Upper lobe of left lung (tissue), 6 donors: Measurements from ENCODE around the gene C20orf144. TPM values are rescaled to one million over a fixed set of nuclear protein-coding genes. Genes with fewer than 3 reads are reported as not detected.

Experiments used
- ATAC-seq, 2 donors: fragments of 200-7000 bp; cut with Tn5 transposase; one replicate each; pipeline ENCODE4 v1.9.1; 2022; ENCODE audit warnings: mild to moderate bottlenecking in 2 of 2, moderate library complexity in 2 of 2; ENCODE audit not compliant: low FRiP score in 2 of 2
- DNase-seq, 2 donors: peaks; one replicate each; pipeline ENCODE4 v3.0.0-alpha.2; 2019 to 2020
- H3K27ac ChIP-seq, 4 donors: fragments of 200-600 bp; sonication (generic); one replicate each; pipeline ENCODE4 v1.5.1; 2016 to 2019
- H3K27me3 ChIP-seq, 4 donors: fragments of 200-600 bp; sonication (generic); one replicate each; pipeline ENCODE4 v1.5.1; 2017 to 2019
- H3K36me3 ChIP-seq, 4 donors: fragments of 200-600 bp; sonication (generic); one replicate each; pipeline ENCODE4 v1.5.1; 2016 to 2019
- H3K4me1 ChIP-seq, 4 donors: fragments of 200-600 bp; sonication (generic); one replicate each; pipeline ENCODE4 v1.5.1; 2018 to 2019
- H3K4me3 ChIP-seq, 4 donors: fragments of 200-600 bp; sonication (generic); one replicate each; pipeline ENCODE4 v1.5.1; 2017 to 2019; ENCODE audit warnings: mild to moderate bottlenecking in 2 of 4, moderate library complexity in 1 of 4
- H3K9me3 ChIP-seq, 4 donors: fragments of 200-600 bp; sonication (generic); one replicate each; pipeline ENCODE4 v1.5.1; 2018 to 2019
- EP300 ChIP-seq, 4 donors: sonication (generic); formaldehyde crosslinking; IDR thresholded peaks; one replicate each; pipeline ENCODE4 v1.5.1; 2017; ENCODE audit warnings: antibody characterized with exemption in 4 of 4, control low read depth in 2 of 4
- POLR2A ChIP-seq, 4 donors: fragments of 450-650 bp; IDR thresholded peaks; one replicate each; pipeline ENCODE4 v1.5.1; 2016 to 2017; ENCODE audit warnings: antibody characterized with exemption in 4 of 4, mild to moderate bottlenecking in 2 of 4
- POLR2AphosphoS5 ChIP-seq, 2 donors: sonication (generic); formaldehyde crosslinking; IDR thresholded peaks; one replicate each; pipeline ENCODE4 v1.5.1; 2017; ENCODE audit warnings: antibody characterized with exemption in 2 of 2
- WGBS, 2 donors: methylation state at CpG; one replicate each; pipeline ENCODE4 v1.1.5; 2017 to 2018; 5-methylcytosine and 5-hydroxymethylcytosine counted together
- total RNA-seq, 6 donors: library from RNA; depleted of rRNA in 4 of 6; stranded (reverse); fragments of >200 nt in 4 of 6; gene quantifications; one replicate each; pipeline versions ENCODE4 v1.1.0 to v1.2.1, GENCODE V29; 2016 to 2021
- TF ChIP-seq, protein P1 (sequence below), 6 experiments: fragments of 450-650 bp in 4 of 6; fragments of 200-600 bp in 2 of 6; sonication (generic) in 2 of 6; IDR thresholded peaks; one replicate each; pipeline ENCODE4 v1.5.1; 2016 to 2019; ENCODE audit warnings: antibody characterized with exemption in 6 of 6
- donor health status: DM: no; HTN: no; CAD: no; lungs with moderate emphysema.
- donor health status: DM: no; HTN: yes; CAD: no; lungs with severe emphysema.

C20orf144 gene
- total RNA-seq, 6 donors from 2014 or later = not detected

DNA sequence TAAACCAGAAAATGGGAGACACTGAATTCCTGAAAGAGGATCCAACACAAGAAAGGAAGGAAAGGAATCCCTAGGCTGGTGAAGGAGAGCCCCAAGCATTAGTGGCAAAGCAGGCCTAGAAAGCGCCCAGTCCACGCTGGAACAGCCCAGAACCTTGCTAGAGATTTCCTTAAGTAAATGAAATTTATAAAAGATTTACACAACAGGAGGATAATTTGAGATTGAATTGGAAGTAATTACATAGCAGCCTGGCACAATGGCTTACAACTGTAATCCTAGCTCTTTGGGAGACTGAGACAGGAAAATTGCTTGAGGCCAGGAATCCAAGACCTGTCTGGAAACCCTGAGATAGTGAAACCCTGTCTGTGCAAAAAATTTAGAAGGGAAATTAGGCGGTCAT lies 26.8 kb upstream of the C20orf144 start:
- no peak overlapping the region for H3K4me3 ChIP-seq
- no peak for ATAC-seq
- no peaks in the 10 kb centered on the region for H3K9me3 ChIP-seq
- no peak overlapping the region for H3K27ac ChIP-seq
- H3K27me3 ChIP-seq = no peaks in the 10 kb centered on the region
- WGBS, 2 donors = 98 to 99% methylated on average over 3 of the region's 3 CpGs
- peaks cover 15 to 53% (median 28%) of the 10 kb centered on the region in 4 donors for H3K36me3 ChIP-seq
- TF ChIP-seq, protein P1, sequence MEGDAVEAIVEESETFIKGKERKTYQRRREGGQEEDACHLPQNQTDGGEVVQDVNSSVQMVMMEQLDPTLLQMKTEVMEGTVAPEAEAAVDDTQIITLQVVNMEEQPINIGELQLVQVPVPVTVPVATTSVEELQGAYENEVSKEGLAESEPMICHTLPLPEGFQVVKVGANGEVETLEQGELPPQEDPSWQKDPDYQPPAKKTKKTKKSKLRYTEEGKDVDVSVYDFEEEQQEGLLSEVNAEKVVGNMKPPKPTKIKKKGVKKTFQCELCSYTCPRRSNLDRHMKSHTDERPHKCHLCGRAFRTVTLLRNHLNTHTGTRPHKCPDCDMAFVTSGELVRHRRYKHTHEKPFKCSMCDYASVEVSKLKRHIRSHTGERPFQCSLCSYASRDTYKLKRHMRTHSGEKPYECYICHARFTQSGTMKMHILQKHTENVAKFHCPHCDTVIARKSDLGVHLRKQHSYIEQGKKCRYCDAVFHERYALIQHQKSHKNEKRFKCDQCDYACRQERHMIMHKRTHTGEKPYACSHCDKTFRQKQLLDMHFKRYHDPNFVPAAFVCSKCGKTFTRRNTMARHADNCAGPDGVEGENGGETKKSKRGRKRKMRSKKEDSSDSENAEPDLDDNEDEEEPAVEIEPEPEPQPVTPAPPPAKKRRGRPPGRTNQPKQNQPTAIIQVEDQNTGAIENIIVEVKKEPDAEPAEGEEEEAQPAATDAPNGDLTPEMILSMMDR (IDR thresholded peaks at IDR 0.05) = no peak
- TF ChIP-seq POLR2A (IDR thresholded peaks at IDR 0.05) (no peak), POLR2AphosphoS5 (IDR thresholded peaks at IDR 0.05) (no peak), EP300 (IDR thresholded peaks at IDR 0.05) (no peak)
- no peaks in the 10 kb centered on the region for H3K4me1 ChIP-seq
- DNase-seq = no peak

DNA sequence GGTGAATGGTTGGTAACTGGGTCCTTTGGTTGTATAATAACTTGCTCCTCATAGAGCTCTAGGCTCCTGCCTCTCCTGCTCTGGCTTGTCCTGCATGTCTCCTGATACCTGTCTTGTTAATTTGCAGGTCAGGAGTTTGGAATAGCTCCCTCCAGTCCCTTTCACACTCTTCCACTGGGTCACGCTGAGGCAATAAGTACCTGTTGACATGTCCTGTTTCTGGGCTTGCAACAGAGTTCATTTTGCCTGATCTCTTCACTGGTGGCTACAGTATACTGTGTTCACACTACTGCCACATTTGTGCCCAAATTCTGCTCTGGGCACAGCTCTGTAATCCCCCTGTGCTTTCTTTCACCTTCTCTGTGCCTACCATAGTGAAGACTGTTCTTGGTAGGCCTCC lies 25.4 kb upstream of the C20orf144 start:
- DNase-seq (no peak), ATAC-seq (no peak)
- 64 to 85% methylated on average over 1 of the region's 1 CpG for WGBS, 2 donors
- H3K27me3 ChIP-seq = no peaks in the 10 kb centered on the region
- H3K4me3 ChIP-seq = no peak overlapping the region
- no peaks in the 10 kb centered on the region for H3K4me1 ChIP-seq
- peaks cover 18 to 56% (median 32%) of the 10 kb centered on the region in 4 donors for H3K36me3 ChIP-seq
- TF ChIP-seq EP300 (IDR thresholded peaks at IDR 0.05) (no peak), POLR2A (IDR thresholded peaks at IDR 0.05) (no peak), POLR2AphosphoS5 (IDR thresholded peaks at IDR 0.05) (no peak)
- TF ChIP-seq, protein P1 (IDR thresholded peaks at IDR 0.05) = no peak
- H3K27ac ChIP-seq = no peak overlapping the region
- no peaks in the 10 kb centered on the region for H3K9me3 ChIP-seq

DNA sequence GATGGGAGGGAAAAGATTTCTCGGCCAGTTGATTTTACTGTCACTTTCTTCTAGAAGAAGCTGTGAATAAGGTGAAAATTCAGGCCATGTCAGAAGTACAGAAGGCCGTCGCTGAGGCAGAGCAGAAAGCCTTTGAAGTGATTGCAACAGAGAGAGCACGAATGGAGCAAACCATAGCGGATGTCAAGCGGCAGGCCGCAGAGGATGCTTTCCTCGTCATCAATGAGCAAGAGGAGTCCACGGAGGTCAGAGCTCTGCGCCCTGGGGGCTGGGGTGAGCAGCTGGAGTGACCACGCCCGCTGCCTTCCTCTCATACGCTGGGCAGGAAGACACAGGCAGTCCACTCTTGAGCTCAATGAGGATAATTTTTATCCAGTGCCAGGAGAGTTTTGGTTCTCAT lies 21.8 kb upstream of the C20orf144 start:
- Histone ChIP-seq H3K4me3 (no peak overlapping the region), H3K27me3 (no peaks in the 10 kb centered on the region), H3K4me1 (no peaks in the 10 kb centered on the region), H3K9me3 (no peaks in the 10 kb centered on the region), H3K36me3 (peaks cover 25 to 81% (median 43%) of the 10 kb centered on the region in 4 donors), H3K27ac (no peak overlapping the region)
- TF ChIP-seq POLR2AphosphoS5 (IDR thresholded peaks at IDR 0.05) (no peak), EP300 (IDR thresholded peaks at IDR 0.05) (no peak), POLR2A (IDR thresholded peaks at IDR 0.05) (no peak)
- TF ChIP-seq, protein P1 (IDR thresholded peaks at IDR 0.05) = no peak
- 82 to 86% methylated on average over 13 of the region's 13 CpGs for WGBS, 2 donors
- DNase-seq (no peak), ATAC-seq (no peak)

DNA sequence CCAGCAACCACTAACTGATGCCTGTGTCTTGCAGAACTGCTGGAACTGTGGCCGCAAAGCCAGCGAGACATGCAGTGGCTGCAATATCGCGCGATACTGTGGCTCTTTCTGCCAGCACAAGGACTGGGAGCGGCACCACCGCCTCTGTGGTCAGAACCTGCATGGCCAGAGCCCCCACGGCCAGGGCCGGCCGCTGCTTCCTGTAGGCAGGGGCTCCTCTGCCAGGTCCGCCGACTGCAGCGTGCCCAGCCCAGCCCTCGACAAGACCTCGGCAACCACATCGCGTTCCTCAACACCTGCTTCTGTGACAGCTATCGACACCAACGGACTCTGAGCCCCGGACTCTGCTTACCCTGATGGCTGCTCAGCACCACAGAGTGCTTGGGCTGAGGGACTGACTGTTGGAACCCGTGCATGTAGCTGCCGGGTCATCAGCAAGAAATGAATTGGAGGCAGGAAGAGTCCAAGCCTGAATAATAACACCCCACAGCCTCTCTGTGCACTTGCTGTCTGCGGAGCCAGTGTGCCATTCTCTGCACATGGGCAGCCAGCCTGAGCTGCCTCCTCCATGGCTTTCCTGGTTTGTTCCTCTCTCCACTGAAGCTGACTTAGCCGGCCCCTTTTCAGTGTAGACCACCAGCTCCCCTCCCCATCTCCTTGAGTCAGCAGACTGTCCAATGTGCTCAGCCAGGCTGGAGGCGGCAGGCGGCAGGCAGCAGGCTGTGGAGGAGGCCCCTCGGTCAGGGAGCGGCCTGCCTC lies 17.6 kb upstream of the C20orf144 start:
- H3K36me3 ChIP-seq = peaks cover 16 to 61% (median 32%) of the 10 kb centered on the region in 4 donors

More for the DNA sequence above, 17.6 kb upstream of the C20orf144 start:
- 91 to 96% methylated on average over 17 to 28 of the region's 28 CpGs for WGBS, 2 donors
- H3K27ac ChIP-seq = no peak overlapping the region
- no peaks in the 10 kb centered on the region for H3K27me3 ChIP-seq
- H3K4me1 ChIP-seq = peaks cover 11 to 26% (median 21%) of the 10 kb centered on the region in 4 donors
- no peaks in the 10 kb centered on the region for H3K9me3 ChIP-seq
- DNase-seq (peak in 1 of 2 donors; percentile 83), ATAC-seq (no peak)
- no peak overlapping the region for H3K4me3 ChIP-seq
- no peak for TF ChIP-seq POLR2A (IDR thresholded peaks at IDR 0.05)
- TF ChIP-seq EP300 (IDR thresholded peaks at IDR 0.05) = no peak
- TF ChIP-seq POLR2AphosphoS5 (IDR thresholded peaks at IDR 0.05) = no peak
- TF ChIP-seq, protein P1 (IDR thresholded peaks at IDR 0.05) = no peak
